Activated T-cell treated with anti-CD3 and anti-CD28 coated beads, Interleukin-2, amount 50 U/mL, for 48 hours (primary cell): ENCODE data around the gene GAL3ST2.

Source experiments
- DNase-seq, 2 experiments: peaks; one replicate each; pipeline ENCODE4 v3.0.0-alpha.2; 2020

GAL3ST2 gene

DNA sequence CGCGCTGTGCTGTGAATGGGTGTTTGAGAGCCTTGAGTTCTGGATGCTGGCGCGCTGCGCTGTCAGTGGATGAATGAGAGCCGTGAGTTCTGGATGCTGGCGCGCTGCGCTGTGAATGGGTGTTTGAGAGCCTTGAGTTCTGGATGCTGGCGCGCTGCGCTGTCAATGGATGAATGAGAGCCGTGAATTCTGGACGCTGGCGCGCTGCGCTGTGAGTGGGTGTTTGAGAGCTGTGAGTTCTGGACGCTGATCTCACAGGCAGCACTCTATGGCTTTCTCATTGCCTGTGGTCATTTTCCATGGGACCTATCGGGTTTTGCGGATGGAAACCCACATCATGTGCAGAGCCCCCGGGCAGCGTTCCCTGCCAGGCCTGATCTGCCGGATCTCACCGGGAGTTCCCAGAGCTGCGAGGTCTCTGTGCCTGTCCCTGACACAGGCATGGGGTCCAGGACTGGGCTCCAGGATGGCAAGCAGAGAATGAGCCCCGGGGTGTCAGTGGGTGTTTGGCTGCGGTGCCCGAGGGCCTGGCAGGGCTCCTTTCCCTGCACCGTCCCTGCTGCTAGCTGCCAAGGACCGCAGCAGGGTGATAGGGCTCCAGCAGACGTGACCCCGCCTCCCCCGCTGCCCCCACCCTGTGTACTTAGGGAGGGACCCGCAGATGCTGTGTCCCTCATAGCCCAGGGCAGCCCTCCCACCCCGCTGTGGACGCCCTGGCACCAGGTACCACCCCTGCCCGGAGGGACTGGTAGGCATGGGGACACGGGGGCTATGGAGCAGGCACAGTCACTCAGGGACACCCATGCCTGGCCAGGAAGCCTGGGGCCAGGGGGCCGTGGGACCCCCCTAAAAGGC is 72.4 kb downstream of the GAL3ST2 start:
- peak in 1 of 2 experiments; percentile 16 for DNase-seq

DNA sequence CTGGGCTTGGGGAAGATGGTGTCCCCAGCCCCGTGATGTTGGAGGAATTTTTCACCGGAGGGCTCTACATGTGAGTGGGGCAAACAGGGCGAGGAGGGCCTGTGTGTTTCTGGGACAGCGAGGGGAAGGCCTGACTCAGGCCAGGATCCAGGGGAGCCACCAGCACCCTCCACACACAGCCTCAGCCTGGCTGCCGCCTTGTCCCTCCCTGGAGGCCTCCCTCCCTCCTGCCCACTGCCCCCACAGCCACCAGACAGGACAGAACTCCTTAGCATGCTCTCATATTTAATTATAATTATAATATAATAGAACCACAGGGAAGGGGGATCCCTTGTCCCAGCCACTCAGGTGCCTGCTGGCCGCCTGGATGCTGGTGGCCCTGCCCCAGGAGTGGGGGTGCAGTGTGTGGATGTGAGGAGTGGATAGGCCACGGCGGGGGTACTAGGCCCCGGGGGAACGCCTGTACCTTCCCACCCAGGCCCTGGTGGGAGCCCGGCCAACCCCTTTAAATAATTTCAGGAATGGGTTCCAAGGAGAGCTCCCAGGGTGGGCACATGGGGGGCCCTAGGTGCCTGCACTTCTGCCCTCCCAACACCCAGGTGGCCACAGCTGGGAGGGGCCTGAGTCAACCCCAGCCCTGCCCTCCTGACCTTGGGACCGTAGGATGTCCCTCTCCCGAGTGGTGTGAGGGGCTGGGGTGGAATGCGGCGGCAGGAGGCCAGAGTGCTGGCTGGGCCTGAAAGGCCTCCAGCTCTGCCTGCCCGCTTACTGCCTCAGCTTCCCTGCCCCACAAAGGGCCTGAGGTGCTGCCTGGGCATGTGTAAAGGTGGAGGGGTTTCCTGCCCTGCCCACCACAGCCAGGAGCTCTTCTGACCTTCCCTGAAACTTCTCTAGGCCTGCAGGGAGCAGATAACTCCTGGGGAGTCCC is 73.3 kb downstream of the GAL3ST2 start:
- peak in 1 of 2 experiments; percentile 17 for DNase-seq

DNA sequence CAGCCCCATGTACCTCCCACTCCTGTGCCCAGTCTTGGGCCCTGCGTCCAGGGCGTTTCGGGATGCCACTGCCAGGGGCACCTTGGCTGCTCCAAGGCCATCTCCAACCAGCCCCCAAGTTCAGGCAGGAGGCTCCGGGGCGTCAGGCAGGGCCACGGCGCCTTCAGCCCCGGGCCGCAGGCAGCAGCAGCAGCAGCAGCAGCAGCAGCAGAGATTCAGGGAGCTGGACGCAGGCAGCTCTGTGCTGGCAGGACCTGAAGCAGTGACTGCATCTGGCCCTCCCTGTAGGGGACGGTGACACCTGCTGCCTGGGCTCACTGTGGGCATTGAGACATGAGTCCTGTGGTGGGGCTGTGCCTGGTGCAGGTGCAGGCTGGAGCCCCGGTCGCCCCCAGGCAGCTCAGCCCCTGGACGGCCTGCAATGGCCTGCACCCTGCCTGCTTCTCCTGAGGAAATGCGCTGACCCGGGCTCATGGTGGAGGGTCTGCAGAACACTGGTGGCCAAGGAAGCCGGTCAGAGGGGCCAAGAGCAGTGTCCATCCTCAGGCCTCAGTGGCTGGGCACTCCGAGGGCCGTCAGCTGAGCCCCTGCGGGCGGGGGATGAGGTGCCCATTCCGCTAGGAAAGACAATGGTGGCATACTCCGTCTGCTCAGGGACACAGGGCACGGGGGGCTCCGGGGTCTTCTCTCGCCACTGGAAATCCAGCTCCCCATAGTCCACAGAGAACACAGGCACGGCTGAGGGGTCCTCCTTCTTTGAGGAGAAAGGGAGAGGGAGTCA is 74.1 kb downstream of the GAL3ST2 start:
- no peak for DNase-seq

DNA sequence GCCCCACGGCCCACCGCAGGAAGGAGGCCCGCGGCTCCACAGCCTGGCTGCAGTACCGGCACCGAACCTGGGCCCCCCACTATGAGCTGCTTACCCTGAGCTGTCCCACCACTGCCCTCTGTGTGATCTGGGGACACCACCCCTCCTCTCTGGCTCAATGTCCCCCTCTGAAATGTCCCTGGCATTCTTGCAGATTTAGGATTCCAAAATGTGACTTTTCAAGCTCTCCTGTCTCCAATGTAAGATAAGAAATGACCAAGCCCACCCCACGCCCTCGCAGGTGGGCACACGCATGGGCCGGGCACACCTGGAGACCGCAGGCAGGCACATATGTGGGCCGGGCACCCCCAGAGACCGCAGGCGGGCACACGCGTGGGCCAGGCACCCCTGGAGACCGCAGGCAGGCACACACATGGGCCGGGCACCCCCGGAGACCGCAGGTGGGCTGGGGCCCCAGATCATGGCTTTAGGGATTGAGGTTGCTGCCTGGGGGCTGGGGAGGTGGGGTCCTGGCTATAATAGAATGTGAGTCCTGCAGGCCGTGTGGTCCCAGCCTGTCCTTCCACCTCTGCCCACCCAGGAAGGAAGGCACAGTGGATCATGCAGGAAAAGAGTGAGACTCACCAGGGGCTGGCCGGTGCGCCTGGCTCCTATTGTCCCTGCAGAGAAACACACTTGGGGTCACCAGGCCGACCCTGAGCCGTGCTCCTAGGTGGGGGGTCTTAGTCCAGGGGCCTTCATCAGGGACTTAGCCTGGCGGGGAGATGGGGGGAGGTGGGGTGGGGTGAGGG is 74.9 kb downstream of the GAL3ST2 start:
- DNase-seq, result peak in 1 of 2 experiments; percentile 13

DNA sequence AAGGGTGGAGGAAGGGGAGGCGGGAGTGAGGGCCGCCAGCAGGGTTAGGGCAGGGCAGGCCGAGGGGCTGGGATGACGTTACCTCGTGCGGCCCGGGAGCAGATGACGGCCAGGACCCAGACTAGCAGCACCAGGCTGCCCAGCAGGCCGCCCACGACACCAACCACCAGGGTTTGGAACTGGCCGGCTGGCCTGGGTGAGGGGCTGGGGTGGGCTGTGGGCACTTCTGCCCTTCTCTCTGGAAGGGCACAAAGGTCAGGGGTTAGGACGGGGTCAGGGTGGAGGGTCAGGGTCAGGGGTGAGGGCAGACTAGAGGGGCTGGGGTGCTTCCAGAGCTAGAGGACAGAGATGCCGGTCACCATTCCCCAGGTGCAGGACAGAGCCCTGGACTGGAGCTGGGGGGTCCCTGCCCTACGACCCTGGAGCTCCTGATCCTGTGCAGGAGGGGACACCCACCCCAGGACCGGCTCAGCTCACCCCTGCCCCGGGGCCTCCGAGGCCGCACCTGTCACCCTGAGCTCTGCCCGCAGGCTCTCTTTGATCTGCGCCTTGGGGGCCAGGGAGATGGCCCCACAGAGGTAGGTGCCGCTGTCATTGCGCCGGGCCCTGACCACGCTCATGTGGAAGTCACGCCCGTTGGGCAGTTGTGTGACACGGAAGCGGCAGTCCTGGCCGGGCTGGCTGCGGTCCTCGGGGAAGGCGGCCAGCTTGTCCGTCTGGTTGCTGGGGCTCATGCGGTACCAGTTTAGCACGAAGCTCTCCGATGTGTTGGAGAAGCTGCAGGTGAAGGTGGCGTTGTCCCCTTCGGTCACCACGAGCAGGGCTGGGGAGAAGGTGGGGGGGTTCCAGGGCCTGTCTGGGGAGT is 75.7 kb downstream of the GAL3ST2 start:
- peak in 1 of 2 experiments; percentile 10 for DNase-seq

DNA sequence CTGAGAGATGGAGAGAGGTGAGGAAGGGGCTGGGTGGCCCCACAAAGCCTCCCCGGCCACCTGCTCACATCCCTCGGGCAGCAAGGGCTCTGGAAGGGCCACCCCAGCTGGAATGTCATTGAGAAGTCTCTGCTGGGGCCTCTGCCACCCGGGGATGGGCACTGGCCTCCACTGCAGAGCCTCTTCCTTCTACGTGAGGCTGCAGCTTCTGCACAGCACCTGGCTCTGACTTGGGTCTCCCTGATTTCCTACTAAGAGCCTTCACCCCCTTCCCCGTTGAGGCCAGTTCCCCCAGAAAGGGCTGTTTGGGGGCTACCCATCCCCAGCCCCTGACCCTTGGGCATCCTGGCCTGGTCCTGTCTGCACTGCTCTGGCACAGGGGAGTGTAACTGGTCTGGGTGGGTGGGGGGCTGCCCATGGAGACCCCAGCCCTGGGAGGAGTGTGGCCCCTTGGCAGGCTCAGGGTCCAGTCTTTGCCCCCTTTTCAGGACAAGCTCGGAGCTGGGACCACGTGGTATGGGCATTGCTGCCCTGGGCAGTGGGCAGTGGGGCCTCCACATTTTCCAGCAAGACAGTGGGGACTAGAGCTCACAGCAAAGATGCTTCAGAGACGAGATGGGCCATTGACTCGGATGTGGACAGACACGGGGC is 76.5 kb downstream of the GAL3ST2 start:
- DNase-seq, result peak; percentile 12 to 18
